GM21529 (cell line): ENCODE results near the gene RELN.
"Not testable (repeated sequence)": the region's sequence is repeated elsewhere in the genome, so short reads cannot be mapped to it uniquely, and the experiment has no call there.

Experiments used
- ATAC-seq: cut with Tn5 transposase; IDR thresholded peaks from one replicate; pipeline ENCODE4 v1.9.1; 2021; ENCODE audit not compliant: unreplicated experiment

The RELN gene

DNA sequence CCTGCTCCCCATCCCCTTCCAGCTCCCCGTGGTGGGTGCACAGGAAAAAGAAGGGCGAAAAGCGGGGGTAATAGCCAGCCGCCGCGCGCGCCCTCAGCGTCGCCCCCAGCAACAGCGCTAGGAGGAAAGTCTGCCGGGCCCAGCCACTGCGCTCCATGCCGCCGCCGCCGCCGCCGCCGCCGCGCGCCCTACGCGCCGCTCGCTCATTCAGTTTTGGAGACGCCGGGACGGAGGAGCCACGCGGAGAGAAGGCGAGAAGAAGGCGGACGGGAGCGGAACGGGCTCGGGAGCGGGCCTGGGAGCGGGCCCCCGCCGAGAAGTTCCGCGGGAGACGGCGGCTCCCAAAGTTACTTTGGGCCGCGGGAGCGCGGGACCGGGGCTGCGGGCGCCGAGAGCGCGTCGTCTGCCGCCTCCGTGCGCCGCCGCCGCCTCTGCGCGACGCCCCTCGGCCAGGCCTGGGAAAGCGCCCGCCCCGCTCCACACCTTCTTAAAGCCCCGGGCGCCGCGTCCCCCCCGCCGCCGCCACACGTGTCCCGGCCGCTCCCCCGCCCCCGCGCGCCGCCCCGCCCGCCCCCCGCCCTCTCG is at the start of gene RELN:
Gene RELN, minus strand, starts transcription at position 459 of the 585 bp plus-strand sequence. Its CDS starts 302 bp downstream, at position 157.
- ATAC-seq: no peak

DNA sequence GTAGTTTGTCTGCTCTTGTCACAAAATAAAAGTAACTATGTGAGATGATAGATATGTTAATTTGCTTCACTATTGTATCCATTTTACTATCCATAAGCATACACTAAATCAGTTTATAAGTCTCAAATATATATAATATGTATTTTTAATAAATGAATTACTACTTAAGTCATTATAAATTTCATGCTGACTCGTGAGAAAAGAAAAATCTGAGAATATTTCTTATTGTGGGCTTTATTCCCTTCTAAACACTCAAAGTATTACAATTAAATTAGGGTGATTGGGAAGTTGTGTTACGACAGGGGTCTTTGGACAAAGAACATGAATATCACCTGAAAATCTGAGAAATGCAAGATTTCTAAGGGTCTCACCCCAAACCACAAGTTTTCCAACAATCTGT is 48.7 kb upstream of the RELN start:
- ATAC-seq: no peak

DNA sequence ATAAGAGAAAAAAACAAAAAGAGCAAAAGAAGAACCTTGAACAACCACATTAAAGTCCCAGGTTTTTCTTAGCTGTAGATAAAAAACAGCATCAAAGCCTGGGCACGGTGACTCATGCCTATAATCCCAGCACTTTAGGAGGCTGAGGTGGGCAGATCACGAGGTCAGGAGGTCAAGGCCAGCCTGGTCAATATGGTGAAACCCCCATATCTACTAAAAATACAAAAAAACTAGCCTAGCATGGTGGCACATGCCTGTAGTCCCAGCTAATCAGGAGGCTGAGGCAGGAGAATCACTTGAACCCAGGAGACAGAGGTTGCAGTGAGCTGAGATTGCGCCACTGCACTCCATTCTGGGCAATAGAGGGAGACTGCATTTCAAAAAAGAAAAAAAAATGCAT is 47.4 kb upstream of the RELN start:
- ATAC-seq: not testable (repeated sequence)

DNA sequence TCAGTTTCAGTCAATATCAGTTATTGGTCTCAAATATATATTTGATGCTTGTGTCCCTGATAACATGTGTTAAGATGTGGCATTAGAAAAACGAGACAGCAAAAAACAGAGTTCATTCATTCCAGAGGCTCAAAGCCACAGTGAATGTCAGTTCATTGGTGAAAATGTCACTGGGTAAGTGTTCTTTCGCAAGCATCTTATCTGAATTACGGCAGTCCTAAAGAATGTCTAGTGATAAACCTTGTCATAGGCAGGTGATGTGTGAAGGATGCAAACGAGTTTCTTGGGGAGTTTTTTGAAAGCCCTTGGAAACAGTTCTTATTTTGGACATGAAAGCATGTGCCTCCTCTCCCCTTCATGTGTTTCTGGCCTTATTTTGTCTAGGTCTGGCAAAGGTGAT is 45.9 kb upstream of the RELN start:
- ATAC-seq: no peak

DNA sequence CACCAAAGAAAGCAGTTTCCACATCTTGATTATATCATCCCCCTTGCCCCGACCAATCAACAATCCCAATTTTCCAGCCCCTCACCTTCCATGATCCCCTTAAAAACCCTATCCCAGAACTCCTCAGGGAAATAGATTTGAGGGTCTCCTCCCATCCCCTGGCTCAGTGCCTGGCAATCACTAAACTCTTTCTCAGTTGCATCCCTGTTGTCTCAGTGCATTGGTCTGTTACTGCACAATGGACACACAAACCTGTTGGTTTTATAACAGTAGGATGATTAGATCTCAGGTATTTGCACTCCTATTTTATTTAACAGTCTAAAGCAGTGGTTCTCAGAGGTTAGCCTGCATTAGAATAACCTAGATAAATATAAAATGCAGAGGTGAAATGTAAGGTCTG is 45.2 kb upstream of the RELN start:
- no peak for ATAC-seq

DNA sequence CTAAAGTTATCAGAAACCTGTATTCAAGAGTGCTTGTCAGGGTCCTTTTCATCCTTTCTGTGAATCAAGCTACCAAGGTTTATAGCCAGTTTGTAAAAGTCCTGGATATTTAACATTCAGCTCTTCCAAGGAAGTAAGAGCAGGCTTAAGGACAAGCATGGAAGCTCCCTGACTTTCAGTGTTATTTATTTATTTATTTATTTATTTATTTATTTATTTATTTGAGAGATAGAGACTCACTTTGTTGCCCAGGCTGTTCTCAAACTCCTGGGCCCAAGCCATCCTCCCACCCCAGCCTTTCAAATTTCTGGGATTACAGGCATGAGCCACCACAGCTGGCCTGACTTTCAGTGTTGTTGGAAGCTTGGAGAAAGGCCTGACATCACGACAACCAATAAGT is 44.4 kb upstream of the RELN start:
- no peak for ATAC-seq

DNA sequence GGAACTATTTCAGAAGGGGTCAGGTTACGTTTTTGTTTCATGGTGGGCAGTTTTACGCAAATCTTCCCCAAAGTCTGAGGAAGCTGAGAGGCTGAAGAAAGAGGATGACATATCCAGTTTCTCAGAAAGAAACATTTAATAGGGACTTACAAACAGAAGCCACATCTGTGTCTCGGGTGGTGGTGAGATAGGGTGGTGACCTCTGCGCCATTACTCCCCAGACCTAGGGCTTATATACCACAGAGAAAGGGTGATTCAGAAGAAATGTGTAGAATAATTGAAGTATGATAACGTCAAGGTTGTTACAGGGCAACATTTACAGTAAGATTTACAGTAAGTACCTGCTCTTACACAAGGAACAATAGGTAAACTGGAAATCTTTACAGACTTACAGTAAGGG is 43.0 kb upstream of the RELN start:
- ATAC-seq: no peak

DNA sequence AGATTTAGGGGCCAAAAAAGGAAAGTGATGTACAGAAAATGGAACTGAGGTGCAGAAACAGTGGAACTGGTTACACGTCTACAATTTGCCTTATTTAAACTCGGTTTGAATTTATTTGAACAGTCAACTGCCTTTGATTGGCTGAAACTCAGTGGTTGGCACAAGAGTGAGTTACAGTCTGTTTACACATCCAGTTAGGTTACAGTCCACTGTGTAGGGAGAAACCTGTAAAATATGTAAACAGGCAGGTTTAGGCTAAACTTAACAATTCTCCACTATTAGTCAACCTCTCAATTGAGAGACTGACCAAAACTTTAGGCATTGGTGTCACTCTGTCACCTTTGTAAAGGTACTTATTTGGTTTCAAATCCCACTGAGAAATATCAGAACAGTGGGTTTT is 40.3 kb upstream of the RELN start:
- ATAC-seq: no peak

DNA sequence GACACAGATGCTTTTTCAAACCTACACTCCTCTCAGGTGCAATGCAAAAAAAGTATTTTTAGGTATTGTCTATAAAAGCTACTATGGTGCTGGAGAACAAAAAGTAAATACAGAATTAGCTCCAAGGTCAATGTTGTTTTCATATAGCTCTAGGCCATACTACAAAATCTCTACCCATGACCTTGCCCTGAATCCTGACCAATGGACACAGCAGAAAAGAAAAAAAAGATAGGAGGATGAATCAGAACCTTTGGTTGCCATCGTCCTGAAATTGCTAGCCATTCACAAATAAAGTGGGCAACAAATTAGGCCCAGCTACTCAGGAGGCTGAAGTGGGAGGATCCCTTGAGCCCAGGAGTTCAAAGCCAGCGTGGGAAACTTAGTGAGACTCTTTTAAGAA is 35.2 kb upstream of the RELN start:
- ATAC-seq: no peak

GRCh38 chr7:104023100-104023499 is 33.6 kb upstream of the RELN start:
- no peak for ATAC-seq

GRCh38 chr7:104018425-104018824 is 29.0 kb upstream of the RELN start:
- ATAC-seq: no peak

GRCh38 chr7:104017001-104017400 is 27.5 kb upstream of the RELN start:
- no peak for ATAC-seq

DNA sequence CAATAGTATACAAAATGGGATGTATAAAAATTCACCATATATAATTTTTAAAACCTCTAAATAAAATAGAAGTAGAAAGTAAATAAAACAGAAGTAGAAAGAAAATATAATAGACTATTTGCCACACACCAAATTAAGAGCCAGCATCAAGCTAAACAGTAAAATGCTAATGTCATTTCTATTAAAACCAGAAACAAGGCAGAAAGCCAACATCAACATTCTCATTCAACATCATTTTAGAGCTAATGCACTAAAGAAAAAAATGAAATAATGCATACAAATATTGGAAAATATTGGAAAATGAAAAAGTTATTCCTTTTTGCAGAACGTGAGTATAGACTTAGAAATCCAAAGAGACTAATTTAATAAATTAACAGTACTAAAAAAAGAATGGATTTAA is 23.4 kb upstream of the RELN start:
- no peak for ATAC-seq

GRCh38 chr7:104011829-104012228 is 22.4 kb upstream of the RELN start:
- no peak for ATAC-seq

GRCh38 chr7:104010052-104010909 is 20.8 kb upstream of the RELN start:
- no peak for ATAC-seq

DNA sequence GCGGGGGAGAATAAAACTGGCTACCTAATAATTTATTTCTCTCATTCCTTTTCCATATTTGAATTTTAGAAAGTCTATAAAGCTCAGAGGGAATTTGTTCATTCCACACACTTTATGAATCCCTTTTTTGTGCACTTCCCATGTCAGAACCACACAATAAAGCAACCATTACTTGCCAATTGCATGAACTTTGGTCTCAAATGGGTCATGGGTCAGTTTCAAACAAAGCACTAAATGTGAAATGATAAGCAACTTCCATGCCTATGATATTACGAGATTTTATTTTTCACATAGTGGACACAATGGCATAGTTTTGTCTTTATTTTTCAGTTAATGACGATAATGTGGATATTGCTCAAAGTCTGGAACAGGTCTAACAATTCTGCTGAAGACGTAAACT is 18.6 kb upstream of the RELN start:
- ATAC-seq: no peak

- no peak for ATAC-seq
Measured at GRCh38 chr7:104007614-104008013, 18.2 kb upstream of the RELN start.

DNA sequence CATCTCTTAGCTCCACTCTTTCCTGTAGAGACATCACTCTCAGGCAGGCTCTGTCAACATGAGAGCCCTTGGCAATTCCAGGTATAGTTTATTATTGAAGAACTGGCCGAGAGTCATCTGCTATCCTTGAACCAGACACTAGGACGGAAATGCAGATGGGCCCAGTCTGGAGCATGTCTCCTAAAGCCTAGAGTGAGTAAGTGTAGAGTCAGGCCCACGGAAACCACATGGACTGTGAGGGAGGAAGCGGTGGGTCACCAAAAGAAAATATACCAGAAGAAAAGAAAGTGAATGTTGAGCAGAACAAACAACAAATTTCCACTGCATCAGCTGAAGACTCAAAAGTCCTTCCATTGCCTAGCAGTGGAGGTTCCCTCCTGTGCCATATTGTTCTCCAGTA is 15.7 kb upstream of the RELN start:
- no peak for ATAC-seq

GRCh38 chr7:103996639-103997038 is 7.2 kb upstream of the RELN start:
- ATAC-seq: peak; percentile 44

GRCh38 chr7:103996017-103996551 is 6.6 kb upstream of the RELN start:
- no peak for ATAC-seq

GRCh38 chr7:103995554-103995953 is 6.1 kb upstream of the RELN start:
- no peak for ATAC-seq

DNA sequence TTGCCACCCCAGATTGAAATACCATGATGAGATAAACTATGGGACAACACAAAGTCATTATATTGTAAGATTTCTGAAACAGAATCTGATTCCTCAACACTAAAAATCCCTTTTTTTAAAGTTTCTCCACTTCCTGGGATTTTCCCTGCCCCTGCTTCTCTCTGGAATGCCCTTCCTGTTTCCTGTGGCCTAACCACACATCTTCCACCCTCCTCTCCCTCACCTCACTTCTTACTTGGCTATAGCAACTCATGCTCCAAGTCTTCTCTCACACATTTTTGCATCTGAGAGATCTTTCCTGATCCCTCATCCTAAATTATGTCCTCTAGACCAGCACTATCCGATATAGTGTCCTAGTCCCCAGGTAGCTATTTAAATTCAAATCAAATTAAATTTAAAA is 4.1 kb upstream of the RELN start:
- ATAC-seq: no peak
